Breast epithelium (tissue), 3 donors: Measurements from ENCODE around the gene FARP1.

Source experiments
- CTCF ChIP-seq, 3 donors: fragments of 450-650 bp; IDR thresholded peaks; one replicate each; pipeline ENCODE4 v1.5.1; 2016 to 2017; ENCODE audit warnings: antibody characterized with exemption in 3 of 3, mild to moderate bottlenecking in 3 of 3, moderate library complexity in 3 of 3
- POLR2A ChIP-seq: fragments of 450-650 bp; IDR thresholded peaks from one replicate; pipeline ENCODE4 v1.6.1; 2016; ENCODE audit warnings: antibody characterized with exemption, mild to moderate bottlenecking, moderate library complexity

- no peak for TF ChIP-seq CTCF (IDR thresholded peaks at IDR 0.05)
- TF ChIP-seq POLR2A = no peak
Observed at GRCh38 chr13:98428256-98428966, 285.5 kb downstream of the FARP1 start.
